Suppressor macrophage treated with lipopolysaccharide for 4 hours (primary cell): ENCODE measurements around the gene ATF7IP.
"Not testable (repeated sequence)": the region's sequence is repeated elsewhere in the genome, so short reads cannot be mapped to it uniquely, and the experiment has no call there.

Experiments used
- DNase-seq: peaks from one replicate; pipeline ENCODE4 v3.0.0-alpha.2; 2020

Gene ATF7IP

GRCh38 chr12:14365294-14366208 is at the start of gene ATF7IP:
Gene ATF7IP, plus strand, starts transcription at chr12:14365682. Its CDS starts 58,234 bp downstream, at chr12:14423916.
- DNase-seq: peak; percentile 97

- DNase-seq: no peak
These were observed 47.9 kb upstream of the ATF7IP start for GRCh38 chr12:14317362-14318146.

- DNase-seq: not testable (repeated sequence)
These were observed 45.6 kb upstream of the ATF7IP start for GRCh38 chr12:14319704-14320427.

- no peak for DNase-seq
These were observed 43.1 kb upstream of the ATF7IP start for GRCh38 chr12:14322403-14322802.

GRCh38 chr12:14325716-14326343 is 39.7 kb upstream of the ATF7IP start:
- DNase-seq: no peak

- no peak for DNase-seq
These were observed 38.8 kb upstream of the ATF7IP start for GRCh38 chr12:14326699-14327098.

GRCh38 chr12:14327711-14328110 is 37.8 kb upstream of the ATF7IP start:
- DNase-seq: peak; percentile 70

- no peak for DNase-seq
These were observed 33.0 kb upstream of the ATF7IP start for GRCh38 chr12:14332482-14332881.

- no peak for DNase-seq
These were observed 25.1 kb upstream of the ATF7IP start for GRCh38 chr12:14340371-14340770.

GRCh38 chr12:14351524-14351923 is 14.0 kb upstream of the ATF7IP start:
- DNase-seq: not testable (repeated sequence)

- not testable (repeated sequence) for DNase-seq
These were observed 13.4 kb upstream of the ATF7IP start for GRCh38 chr12:14352066-14352465.

GRCh38 chr12:14354665-14355064 is 10.8 kb upstream of the ATF7IP start:
- not testable (repeated sequence) for DNase-seq

- no peak for DNase-seq
These were observed 9.3 kb upstream of the ATF7IP start for GRCh38 chr12:14356147-14356546.

- DNase-seq: no peak
These were observed 8.0 kb upstream of the ATF7IP start for GRCh38 chr12:14357486-14357885.

- peak; percentile 53 for DNase-seq
These were observed 3.1 kb upstream of the ATF7IP start for GRCh38 chr12:14362352-14362751.

GRCh38 chr12:14364583-14365271 is 755 bp upstream of the ATF7IP start:
- DNase-seq: no peak

- peak; percentile 54 for DNase-seq
These were observed 942 bp downstream of the ATF7IP start for GRCh38 chr12:14366209-14367039.

GRCh38 chr12:14367040-14367661 is 1.7 kb downstream of the ATF7IP start:
- peak; percentile 62 for DNase-seq

GRCh38 chr12:14369311-14369710 is 3.8 kb downstream of the ATF7IP start:
- DNase-seq: no peak

- peak; percentile 63 for DNase-seq
These were observed 7.7 kb downstream of the ATF7IP start for GRCh38 chr12:14373217-14373616.

GRCh38 chr12:14379508-14379907 is 14.0 kb downstream of the ATF7IP start:
- no peak for DNase-seq
